Measurements from ENCODE around the gene OMP. TPM values are rescaled to one million over a fixed set of nuclear protein-coding genes. Genes with fewer than 3 reads are reported as not detected.

Gene OMP
- total RNA-seq, 1 donor from 2014 or later, result not detected

- Histone ChIP-seq H3K36me3 (no peaks in the 10 kb centered on the region), H3K4me1 (peaks cover 47% of the 10 kb centered on the region), H3K27ac (replicated peaks) (peak overlapping the region; percentile 57), H3K27me3 (ENCODE audit: low read depth) (peaks cover 13% of the 10 kb centered on the region), H3K9me3 (replicated peaks) (no peaks in the 10 kb centered on the region), H3K4me3 (no peak overlapping the region)
- TF ChIP-seq, protein P1, sequence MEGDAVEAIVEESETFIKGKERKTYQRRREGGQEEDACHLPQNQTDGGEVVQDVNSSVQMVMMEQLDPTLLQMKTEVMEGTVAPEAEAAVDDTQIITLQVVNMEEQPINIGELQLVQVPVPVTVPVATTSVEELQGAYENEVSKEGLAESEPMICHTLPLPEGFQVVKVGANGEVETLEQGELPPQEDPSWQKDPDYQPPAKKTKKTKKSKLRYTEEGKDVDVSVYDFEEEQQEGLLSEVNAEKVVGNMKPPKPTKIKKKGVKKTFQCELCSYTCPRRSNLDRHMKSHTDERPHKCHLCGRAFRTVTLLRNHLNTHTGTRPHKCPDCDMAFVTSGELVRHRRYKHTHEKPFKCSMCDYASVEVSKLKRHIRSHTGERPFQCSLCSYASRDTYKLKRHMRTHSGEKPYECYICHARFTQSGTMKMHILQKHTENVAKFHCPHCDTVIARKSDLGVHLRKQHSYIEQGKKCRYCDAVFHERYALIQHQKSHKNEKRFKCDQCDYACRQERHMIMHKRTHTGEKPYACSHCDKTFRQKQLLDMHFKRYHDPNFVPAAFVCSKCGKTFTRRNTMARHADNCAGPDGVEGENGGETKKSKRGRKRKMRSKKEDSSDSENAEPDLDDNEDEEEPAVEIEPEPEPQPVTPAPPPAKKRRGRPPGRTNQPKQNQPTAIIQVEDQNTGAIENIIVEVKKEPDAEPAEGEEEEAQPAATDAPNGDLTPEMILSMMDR (IDR thresholded peaks at IDR 0.05; ENCODE audit: borderline replicate concordance), result no peak
- intact Hi-C loops (cut with micrococcal nuclease), result loop anchor here (5.0 kb wide), 1 partner anchor 58 kb away; no protein-coding TSS in a partner anchor
- DNase-seq, result no peak
These were observed 26.6 kb downstream of the OMP start for GRCh38 chr11:77129069-77129841.

GRCh38 chr11:77129842-77130756 is 27.5 kb downstream of the OMP start:
- peak overlapping the region; percentile 61 for H3K27ac ChIP-seq (replicated peaks)
- intact Hi-C loops (cut with micrococcal nuclease), result loop anchor here (5.0 kb wide), 1 partner anchor 57 kb away; no protein-coding TSS in a partner anchor
- no peaks in the 10 kb centered on the region for H3K36me3 ChIP-seq
- TF ChIP-seq, protein P1 (IDR thresholded peaks at IDR 0.05; ENCODE audit: borderline replicate concordance), result no peak
- H3K9me3 ChIP-seq (replicated peaks), result no peaks in the 10 kb centered on the region
- DNase-seq, result no peak
- peaks cover 13% of the 10 kb centered on the region for H3K27me3 ChIP-seq (ENCODE audit: low read depth)
- H3K4me1 ChIP-seq, result peaks cover 47% of the 10 kb centered on the region
- H3K4me3 ChIP-seq, result no peak overlapping the region

GRCh38 chr11:77130763-77131513 is 28.3 kb downstream of the OMP start:
- no peaks in the 10 kb centered on the region for H3K36me3 ChIP-seq
- H3K4me1 ChIP-seq, result peaks cover 47% of the 10 kb centered on the region
- TF ChIP-seq, protein P1 (IDR thresholded peaks at IDR 0.05; ENCODE audit: borderline replicate concordance), result no peak
- H3K27me3 ChIP-seq (ENCODE audit: low read depth), result peaks cover 10% of the 10 kb centered on the region
- peak overlapping the region; percentile 61 for H3K27ac ChIP-seq (replicated peaks)
- DNase-seq, result peak; percentile 78
- intact Hi-C loops (cut with micrococcal nuclease), result no loop called here
- H3K9me3 ChIP-seq (replicated peaks), result no peaks in the 10 kb centered on the region
- no peak overlapping the region for H3K4me3 ChIP-seq

GRCh38 chr11:77131560-77131959 is 28.9 kb downstream of the OMP start:
- Histone ChIP-seq H3K27me3 (ENCODE audit: low read depth) (peaks cover 4% of the 10 kb centered on the region), H3K9me3 (replicated peaks) (no peaks in the 10 kb centered on the region), H3K36me3 (no peaks in the 10 kb centered on the region), H3K27ac (replicated peaks) (peak overlapping the region; percentile 61), H3K4me1 (peaks cover 47% of the 10 kb centered on the region), H3K4me3 (no peak overlapping the region)
- intact Hi-C loops (cut with micrococcal nuclease), result no loop called here
- DNase-seq, result no peak
- TF ChIP-seq, protein P1 (IDR thresholded peaks at IDR 0.05; ENCODE audit: borderline replicate concordance), result no peak

DNA sequence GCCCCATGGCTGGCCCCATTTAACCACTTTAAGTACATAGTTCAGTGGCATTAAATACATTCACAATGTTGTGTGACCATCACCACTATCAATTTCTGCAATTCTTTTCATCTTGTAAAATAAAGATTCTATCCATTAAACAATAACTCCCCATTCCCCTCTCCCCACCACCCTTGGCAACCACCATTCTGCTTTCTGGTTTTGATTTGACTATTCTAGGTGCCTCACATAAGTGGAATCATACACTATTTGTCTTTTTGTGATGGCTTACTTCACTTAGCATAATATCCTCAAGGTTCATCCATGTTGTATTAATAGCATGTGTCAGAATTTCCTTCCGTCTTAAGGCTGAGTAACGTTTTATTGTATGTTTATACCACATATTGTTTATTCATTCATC is 32.4 kb downstream of the OMP start:
- H3K36me3 ChIP-seq, result no peaks in the 10 kb centered on the region
- H3K27ac ChIP-seq (replicated peaks), result no peak overlapping the region
- TF ChIP-seq, protein P1 (IDR thresholded peaks at IDR 0.05; ENCODE audit: borderline replicate concordance), result no peak
- H3K27me3 ChIP-seq (ENCODE audit: low read depth), result peaks cover 14% of the 10 kb centered on the region
- DNase-seq, result no peak
- no peak overlapping the region for H3K4me3 ChIP-seq
- H3K9me3 ChIP-seq (replicated peaks), result no peaks in the 10 kb centered on the region
- H3K4me1 ChIP-seq, result peaks cover 47% of the 10 kb centered on the region
- intact Hi-C loops (cut with micrococcal nuclease), result no loop called here
